HG03039 (cell line): ENCODE results near the gene FAM209A.
"Not testable (repeated sequence)": the region's sequence is repeated elsewhere in the genome, so short reads cannot be mapped to it uniquely, and the experiment has no call there.

ENCODE experiments used
- ATAC-seq: cut with Tn5 transposase; IDR thresholded peaks from one replicate; pipeline ENCODE4 v1.9.1; 2021; ENCODE audit warnings: mild to moderate bottlenecking, moderate library complexity; ENCODE audit not compliant: unreplicated experiment

FAM209A gene

GRCh38 chr20:56537997-56538396 lies 13.5 kb downstream of the FAM209A start:
- ATAC-seq = no peak

- no peak for ATAC-seq
Measured at GRCh38 chr20:56540415-56540814, 15.9 kb downstream of the FAM209A start.

GRCh38 chr20:56542489-56543030 lies 18.0 kb downstream of the FAM209A start:
- ATAC-seq = no peak

GRCh38 chr20:56551571-56551970 lies 27.0 kb downstream of the FAM209A start:
- no peak for ATAC-seq

GRCh38 chr20:56552911-56553629 lies 28.5 kb downstream of the FAM209A start:
- no peak for ATAC-seq

GRCh38 chr20:56554869-56555268 lies 30.3 kb downstream of the FAM209A start:
- ATAC-seq = peak; percentile 79

- ATAC-seq = no peak
Measured at GRCh38 chr20:56558968-56559367, 34.4 kb downstream of the FAM209A start.

GRCh38 chr20:56564526-56564925 lies 40.0 kb downstream of the FAM209A start:
- not testable (repeated sequence) for ATAC-seq

- ATAC-seq = no peak
Measured at GRCh38 chr20:56565511-56565910, 41.0 kb downstream of the FAM209A start.

- ATAC-seq = no peak
Measured at GRCh38 chr20:56566621-56567020, 42.1 kb downstream of the FAM209A start.

GRCh38 chr20:56570832-56571231 lies 46.3 kb downstream of the FAM209A start:
- no peak for ATAC-seq

- no peak for ATAC-seq
Measured at GRCh38 chr20:56572172-56572571, 47.6 kb downstream of the FAM209A start.

- ATAC-seq = no peak
Measured at GRCh38 chr20:56573986-56574385, 49.4 kb downstream of the FAM209A start.

- no peak for ATAC-seq
Measured at GRCh38 chr20:56574531-56575142, 50.1 kb downstream of the FAM209A start.

- no peak for ATAC-seq
Measured at GRCh38 chr20:56575157-56575556, 50.6 kb downstream of the FAM209A start.
